Progenitor cell of endocrine pancreas (in vitro differentiated cells): Measurements from ENCODE around the gene PMVK. TPM values are rescaled to one million over a fixed set of nuclear protein-coding genes. Genes with fewer than 3 reads are reported as not detected.

Experiments
- DNase-seq: peaks from one replicate; pipeline ENCODE4 v3.0.0; 2021; ENCODE audit warnings: low spot score; ENCODE audit not compliant: unreplicated experiment
- H3K27ac Mint-ChIP-seq: 2 replicates; pipeline ENCODE4 v1.8.0; 2021; ENCODE audit warnings: mild to moderate bottlenecking, moderate library complexity, mixed read lengths
- H3K27me3 Mint-ChIP-seq: 2 replicates; pipeline ENCODE4 v1.8.0; 2021; ENCODE audit warnings: mixed read lengths
- H3K36me3 Mint-ChIP-seq: 2 replicates; pipeline ENCODE4 v1.8.0; 2022; ENCODE audit warnings: mixed read lengths; ENCODE audit not compliant: insufficient read depth
- H3K4me1 Mint-ChIP-seq: 2 replicates; pipeline ENCODE4 v1.8.0; 2021; ENCODE audit warnings: low read depth, mixed read lengths
- H3K4me3 Mint-ChIP-seq: 2 replicates; pipeline ENCODE4 v1.8.0; 2021; ENCODE audit warnings: low read depth, mild to moderate bottlenecking, moderate library complexity, mixed read lengths
- H3K9me3 Mint-ChIP-seq: 2 replicates; pipeline ENCODE4 v1.8.0; 2021; ENCODE audit warnings: low read depth, mixed read lengths
- CTCF ChIP-seq: fragments of 200-600 bp; sonication (generic); IDR thresholded peaks from one replicate; pipeline ENCODE4 v1.5.0; 2021; ENCODE audit warnings: antibody characterized with exemption, mild to moderate bottlenecking; ENCODE audit not compliant: unreplicated experiment
- total RNA-seq: library from RNA; stranded (reverse); gene quantifications from 2 replicates; pipeline ENCODE4 v1.2.1, GENCODE V29; 2021

Gene PMVK
- total RNA-seq, 1 donor from 2014 or later: 26.9 TPM

- no peak for TF ChIP-seq CTCF
- no peaks in the 10 kb centered on the region for H3K9me3 Mint-ChIP-seq
- H3K4me3 Mint-ChIP-seq: no peak overlapping the region
- no peak for DNase-seq
- H3K27me3 Mint-ChIP-seq: no peaks in the 10 kb centered on the region
- H3K4me1 Mint-ChIP-seq: peaks cover 32% of the 10 kb centered on the region
- no peak overlapping the region for H3K27ac Mint-ChIP-seq
- H3K36me3 Mint-ChIP-seq: peaks cover 2% of the 10 kb centered on the region
Measured at GRCh38 chr1:154972517-154973343, 36.2 kb upstream of the PMVK start.

- no peak for TF ChIP-seq CTCF
- H3K4me1 Mint-ChIP-seq: peaks cover 32% of the 10 kb centered on the region
- no peak overlapping the region for H3K27ac Mint-ChIP-seq
- no peak for DNase-seq
- no peaks in the 10 kb centered on the region for H3K9me3 Mint-ChIP-seq
- H3K4me3 Mint-ChIP-seq: no peak overlapping the region
- H3K27me3 Mint-ChIP-seq: no peaks in the 10 kb centered on the region
- H3K36me3 Mint-ChIP-seq: peaks cover 2% of the 10 kb centered on the region
Measured at GRCh38 chr1:154972213-154972516, 35.6 kb upstream of the PMVK start.

GRCh38 chr1:154971341-154971998, 35.0 kb upstream of the PMVK start:
- Mint-ChIP-seq H3K4me3 (peak overlapping the region; percentile 74), H3K27me3 (no peaks in the 10 kb centered on the region), H3K27ac (peak overlapping the region; percentile 98), H3K9me3 (no peaks in the 10 kb centered on the region), H3K36me3 (peaks cover 2% of the 10 kb centered on the region), H3K4me1 (peaks cover 29% of the 10 kb centered on the region)
- TF ChIP-seq CTCF: no peak
- no peak for DNase-seq

- peak within 1 kb of the TSS; percentile 74 for H3K4me3 Mint-ChIP-seq
- H3K27me3 Mint-ChIP-seq: no peaks in the 10 kb centered on the region
- peaks cover 2% of the 10 kb centered on the region for H3K36me3 Mint-ChIP-seq
- peak within 1 kb of the TSS; percentile 98 for H3K27ac Mint-ChIP-seq
- peaks cover 26% of the 10 kb centered on the region for H3K4me1 Mint-ChIP-seq
- TF ChIP-seq CTCF: no peak
- no peaks in the 10 kb centered on the region for H3K9me3 Mint-ChIP-seq
- DNase-seq: peak; percentile 57
Measured at GRCh38 chr1:154970631-154971340, 34.3 kb upstream of the PMVK start, which contains the start of gene SHC1. SHC1 (minus strand) TSS chr1:154970747; CDS start chr1:154970526, 221 bp downstream.

- Mint-ChIP-seq H3K27me3 (no peaks in the 10 kb centered on the region), H3K9me3 (no peaks in the 10 kb centered on the region), H3K27ac (no peak overlapping the region), H3K36me3 (peaks cover 4% of the 10 kb centered on the region), H3K4me1 (peaks cover 26% of the 10 kb centered on the region), H3K4me3 (peak overlapping the region; percentile 55)
- no peak for TF ChIP-seq CTCF
- DNase-seq: no peak
Measured at GRCh38 chr1:154969860-154970452, 33.4 kb upstream of the PMVK start.
